ENCODE measurements around the gene NTNG1.

Gene NTNG1

GRCh38 chr1:107213225-107213624 lies 72.4 kb downstream of the NTNG1 start:
- no peak overlapping the region for H3K4me3 ChIP-seq (ENCODE audit: low read length)
- DNase-seq (ENCODE audit: low read depth) = no peak
- TF ChIP-seq CTCF (conservative IDR thresholded peaks at IDR 0.05; ENCODE audit: low read depth, low read length) = no peak

DNA sequence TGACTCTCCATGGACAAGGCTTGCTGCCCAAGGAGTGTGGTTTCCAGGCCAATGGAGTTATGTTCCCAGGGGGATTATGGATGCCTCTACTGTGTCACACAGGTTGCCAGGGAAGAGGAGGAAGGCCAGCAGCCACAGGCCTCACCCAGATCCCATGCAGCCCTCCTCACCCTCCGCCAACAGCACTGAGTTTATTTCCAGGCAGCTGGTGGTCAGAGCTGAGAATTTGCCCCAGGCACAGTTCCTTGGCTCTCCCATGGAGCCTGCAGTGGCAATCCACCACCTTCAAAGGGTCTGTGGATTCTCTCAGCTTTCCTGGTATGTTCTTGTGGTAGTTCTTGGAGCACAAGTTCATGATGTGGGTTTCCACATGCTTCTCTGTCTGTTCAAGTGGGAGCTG lies 79.2 kb downstream of the NTNG1 start:
- DNase-seq (ENCODE audit: low read depth) = no peak

DNA sequence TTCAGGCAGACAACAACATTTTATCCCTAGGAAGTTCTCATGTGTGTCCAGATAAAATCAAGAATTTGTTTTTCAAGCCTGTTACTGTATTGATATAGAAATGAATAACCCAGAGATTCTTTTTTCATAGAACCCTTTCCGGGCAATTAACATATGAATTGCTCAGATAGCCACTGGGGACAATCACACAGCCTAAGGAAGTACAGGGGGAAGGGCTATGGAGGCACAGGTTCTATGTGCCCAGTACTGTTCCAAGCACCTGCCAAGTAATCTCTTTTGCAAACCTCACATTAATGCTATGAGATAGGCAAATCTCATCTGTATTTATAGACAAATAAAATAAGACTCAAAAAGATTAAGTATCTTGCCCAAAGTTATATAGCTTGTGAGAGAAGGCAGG lies 84.9 kb downstream of the NTNG1 start:
- H3K4me3 ChIP-seq (ENCODE audit: low read length) = no peak overlapping the region
- no peak for DNase-seq (ENCODE audit: low read depth)
- no peak for TF ChIP-seq CTCF (conservative IDR thresholded peaks at IDR 0.05; ENCODE audit: low read depth, low read length)

More for the DNA sequence above, 79.2 kb downstream of the NTNG1 start:
- no peak for TF ChIP-seq CTCF (conservative IDR thresholded peaks at IDR 0.05; ENCODE audit: low read depth, low read length)
- no peak overlapping the region for H3K4me3 ChIP-seq (ENCODE audit: low read length)

DNA sequence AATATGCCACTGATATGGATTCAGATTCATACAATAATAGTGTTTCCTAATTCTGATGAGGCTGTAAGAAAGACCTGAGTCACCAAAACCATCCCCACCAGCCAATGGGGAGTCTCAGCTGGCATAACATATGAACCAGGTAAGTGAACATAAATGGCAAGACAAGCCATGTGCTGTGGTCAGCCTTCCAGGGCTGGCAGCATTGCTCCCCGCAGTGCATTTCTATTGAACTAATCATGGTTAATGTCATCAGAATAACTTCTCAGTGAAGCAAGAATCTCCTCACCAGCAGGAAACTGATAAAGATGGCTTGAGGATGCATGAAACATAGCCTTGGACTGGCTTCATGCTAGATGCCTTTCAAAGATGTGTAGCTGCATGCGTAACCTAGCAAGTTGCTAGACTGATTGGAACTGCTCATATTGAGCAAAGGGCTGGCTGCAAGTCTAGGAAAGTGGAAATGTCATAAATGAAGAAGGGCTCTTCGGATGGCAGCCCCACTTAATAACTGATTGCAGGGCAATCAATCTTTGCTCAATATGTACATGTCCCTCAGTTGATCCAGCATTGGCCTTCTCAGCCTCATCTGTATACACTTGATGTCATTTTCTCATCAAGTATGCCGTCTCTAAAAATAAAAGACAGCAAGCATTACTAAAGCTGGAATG lies 88.0 kb downstream of the NTNG1 start:
- no peak overlapping the region for H3K4me3 ChIP-seq (ENCODE audit: low read length)
- no peak for TF ChIP-seq CTCF (conservative IDR thresholded peaks at IDR 0.05; ENCODE audit: low read depth, low read length)
- no peak for DNase-seq (ENCODE audit: low read depth)

DNA sequence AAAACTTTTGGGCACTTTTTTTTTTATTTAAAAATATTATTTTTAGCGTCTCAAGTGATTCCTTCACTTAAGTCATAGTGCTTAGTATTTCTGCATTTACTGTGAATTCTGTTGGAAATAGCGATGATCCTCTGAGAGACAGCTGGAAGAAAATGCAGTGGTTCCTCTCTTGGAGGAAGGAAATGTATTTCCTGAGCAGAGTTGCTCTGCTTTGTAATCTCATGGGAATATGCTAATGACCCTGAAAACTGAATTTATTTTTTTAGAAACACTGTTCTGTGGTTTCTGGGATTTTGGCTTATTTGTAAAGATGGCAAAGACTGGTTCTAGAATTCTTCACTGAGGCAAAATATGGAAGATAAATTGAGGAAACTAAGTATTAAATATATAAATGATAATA lies 88.9 kb downstream of the NTNG1 start:
- TF ChIP-seq CTCF (conservative IDR thresholded peaks at IDR 0.05; ENCODE audit: low read depth, low read length) = no peak
- no peak for DNase-seq (ENCODE audit: low read depth)
- H3K4me3 ChIP-seq (ENCODE audit: low read length) = no peak overlapping the region

DNA sequence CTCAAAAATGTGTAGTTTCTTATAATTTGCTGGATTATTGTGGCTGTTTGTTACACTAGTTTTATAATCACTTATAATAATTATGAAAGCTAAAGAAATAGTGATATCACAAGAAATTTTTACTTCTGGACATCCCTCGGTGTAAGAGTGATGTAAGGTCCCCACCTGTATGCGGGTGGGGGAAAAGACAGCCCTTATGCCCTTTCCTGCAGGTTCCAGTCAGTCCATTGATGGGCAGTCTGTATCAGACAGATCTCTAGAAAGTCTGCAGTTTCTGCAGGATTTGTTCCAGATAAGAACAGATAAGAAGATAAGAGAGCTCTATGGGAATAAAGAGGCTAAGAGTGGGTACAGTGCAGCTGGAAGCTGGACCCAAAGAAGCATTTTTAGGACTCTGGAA lies 89.3 kb downstream of the NTNG1 start:
- no peak overlapping the region for H3K4me3 ChIP-seq (ENCODE audit: low read length)
- no peak for TF ChIP-seq CTCF (conservative IDR thresholded peaks at IDR 0.05; ENCODE audit: low read depth, low read length)
- DNase-seq (ENCODE audit: low read depth) = no peak

DNA sequence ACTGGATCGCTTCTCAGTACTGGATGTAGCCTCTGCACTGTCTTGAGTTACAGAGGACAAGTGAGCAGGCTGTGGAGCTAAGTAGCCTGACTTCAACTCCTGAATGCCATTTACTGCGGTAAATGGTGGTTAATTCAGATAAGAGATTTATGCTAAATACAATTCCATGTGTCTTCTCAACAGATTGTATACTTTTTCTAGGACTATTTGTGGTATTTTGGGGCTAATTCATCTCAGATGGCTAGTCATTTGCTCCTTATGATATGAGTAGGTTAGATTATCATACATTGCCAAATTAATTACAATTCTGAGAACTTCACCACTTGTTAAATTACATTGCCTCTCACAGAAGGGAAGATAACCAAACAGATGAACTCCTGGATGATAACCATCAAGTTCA lies 90.5 kb downstream of the NTNG1 start:
- DNase-seq (ENCODE audit: low read depth) = no peak
- no peak for TF ChIP-seq CTCF (conservative IDR thresholded peaks at IDR 0.05; ENCODE audit: low read depth, low read length)
- H3K4me3 ChIP-seq (ENCODE audit: low read length) = no peak overlapping the region

All from retinal pigment epithelial cell (primary cell).